ENCODE data around the gene TFR2.

- TF ChIP-seq GATA2 (IDR thresholded peaks at IDR 0.05; ENCODE audit: low read depth, low read length) = no peak; the same call in 1 of the 2 replicates
- no peak for TF ChIP-seq GATA3 (IDR thresholded peaks at IDR 0.05; ENCODE audit: low read depth, low read length)
These were observed 29.2 kb downstream of the TFR2 start, which contains the start of gene MOSPD3 for GRCh38 chr7:100611983-100612729.
